Thoracic aorta (tissue), 2 donors: ENCODE results near the gene VASN. TPM values are rescaled to one million over a fixed set of nuclear protein-coding genes. Genes with fewer than 3 reads are reported as not detected.

Source experiments
- ATAC-seq: fragments of 150-250 bp; one replicate; pipeline ENCODE4 v1.8.0; 2017; ENCODE audit warnings: low read depth; ENCODE audit not compliant: insufficient number of reproducible peaks, low FRiP score
- DNase-seq: peaks from one replicate; pipeline ENCODE4 v3.0.0-alpha.2; 2020; ENCODE audit warnings: low spot score
- H3K27ac ChIP-seq, 2 donors: fragments of 200-600 bp; sonication (generic); 1 replicate in 1 of 2; 2 replicates in 1 of 2; pipeline ENCODE4 v1.5.1; 2016; ENCODE audit warnings: mild to moderate bottlenecking in 2 of 2, moderate library complexity in 2 of 2
- H3K27me3 ChIP-seq: fragments of 200-600 bp; sonication (generic); replicated peaks from 2 replicates; pipeline ENCODE4 v1.6.0; 2016; ENCODE audit warnings: mild to moderate bottlenecking; ENCODE audit not compliant: insufficient read depth
- H3K36me3 ChIP-seq: fragments of 200-600 bp; sonication (generic); one replicate; pipeline ENCODE4 v1.5.1; 2016
- H3K4me1 ChIP-seq, 2 donors: fragments of 200-600 bp; sonication (generic); 1 replicate in 1 of 2; 2 replicates in 1 of 2; pipeline versions ENCODE4 v1.5.1 to v1.6.0; 2016; ENCODE audit warnings: low read depth in 2 of 2, mild to moderate bottlenecking in 1 of 2; ENCODE audit not compliant: control insufficient read depth in 1 of 2
- H3K4me3 ChIP-seq: fragments of 200-600 bp; sonication (generic); 2 replicates; pipeline ENCODE4 v1.5.1; 2016; ENCODE audit warnings: mild to moderate bottlenecking
- H3K9me3 ChIP-seq: fragments of 200-600 bp; sonication (generic); 2 replicates; pipeline ENCODE4 v1.5.1; 2016
- CTCF ChIP-seq: fragments of 200-600 bp; sonication (generic); IDR thresholded peaks from one replicate; pipeline ENCODE4 v1.5.1; 2019; ENCODE audit warnings: antibody characterized with exemption
- total RNA-seq, 2 donors: library from RNA; depleted of rRNA; stranded (reverse); fragments of >200 nt; gene quantifications; one replicate each; pipeline versions ENCODE4 v1.1.0 to v1.2.3, GENCODE V29; 2016

The VASN gene
- total RNA-seq, 2 donors from 2014 or later: 197 to 217 TPM

GRCh38 chr16:4410335-4411075 is 38.9 kb downstream of the VASN start:
- Histone ChIP-seq H3K36me3 (peaks cover 16% of the 10 kb centered on the region), H3K27me3 (no peaks in the 10 kb centered on the region), H3K4me3 (no peak overlapping the region), H3K4me1 (peaks cover 3 to 17% of the 10 kb centered on the region in 2 donors), H3K9me3 (no peaks in the 10 kb centered on the region), H3K27ac (no peak overlapping the region)
- no peak for ATAC-seq
- no peak for TF ChIP-seq CTCF
- DNase-seq: no peak

GRCh38 chr16:4411684-4412083 is 40.0 kb downstream of the VASN start:
- H3K27me3 ChIP-seq: no peaks in the 10 kb centered on the region
- H3K36me3 ChIP-seq: peaks cover 8% of the 10 kb centered on the region
- H3K4me3 ChIP-seq: no peak overlapping the region
- H3K9me3 ChIP-seq: no peaks in the 10 kb centered on the region
- H3K4me1 ChIP-seq: peaks cover 3 to 18% of the 10 kb centered on the region in 2 donors
- no peak for ATAC-seq
- no peak overlapping the region for H3K27ac ChIP-seq
- no peak for DNase-seq
- no peak for TF ChIP-seq CTCF

- H3K27me3 ChIP-seq: no peaks in the 10 kb centered on the region
- TF ChIP-seq CTCF: no peak
- no peak overlapping the region for H3K4me3 ChIP-seq
- DNase-seq (no peak), ATAC-seq (no peak)
- peaks cover 6 to 18% of the 10 kb centered on the region in 2 donors for H3K4me1 ChIP-seq
- H3K9me3 ChIP-seq: no peaks in the 10 kb centered on the region
- no peak overlapping the region for H3K27ac ChIP-seq
- H3K36me3 ChIP-seq: peaks cover 4% of the 10 kb centered on the region
Observed at GRCh38 chr16:4412159-4412558, 40.5 kb downstream of the VASN start.

- DNase-seq: no peak
- H3K4me1 ChIP-seq: peaks cover 6 to 18% of the 10 kb centered on the region in 2 donors
Observed at GRCh38 chr16:4412854-4413253, 41.2 kb downstream of the VASN start.

More at GRCh38 chr16:4412854-4413253, 41.2 kb downstream of the VASN start:
- Histone ChIP-seq H3K27me3 (no peaks in the 10 kb centered on the region), H3K36me3 (no peaks in the 10 kb centered on the region), H3K9me3 (no peaks in the 10 kb centered on the region), H3K4me3 (no peak overlapping the region), H3K27ac (no peak overlapping the region)
- ATAC-seq: no peak
- no peak for TF ChIP-seq CTCF
